Vagina (tissue), 2 donors: ENCODE data around the gene GATAD2B. TPM values are rescaled to one million over a fixed set of nuclear protein-coding genes. Genes with fewer than 3 reads are reported as not detected.

Source experiments
- DNase-seq, 2 donors: peaks; one replicate each; pipeline ENCODE4 v3.0.0-alpha.2; 2017; ENCODE audit errors: extremely low spot score in 2 of 2
- H3K27ac ChIP-seq: fragments of 200-600 bp; sonication (generic); one replicate; pipeline ENCODE4 v1.5.1; 2019
- H3K27me3 ChIP-seq: fragments of 200-600 bp; sonication (generic); one replicate; pipeline ENCODE4 v1.5.1; 2019
- H3K36me3 ChIP-seq, 2 donors: fragments of 200-600 bp; sonication (generic); one replicate each; pipeline ENCODE4 v1.5.1; 2017 to 2019
- H3K4me1 ChIP-seq: fragments of 200-600 bp; sonication (generic); one replicate; pipeline ENCODE4 v1.5.1; 2019
- H3K4me3 ChIP-seq, 2 donors: fragments of 200-600 bp; sonication (generic); 1 replicate in 1 of 2; 2 replicates in 1 of 2; pipeline ENCODE4 v1.5.1; 2016 to 2019
- H3K9me3 ChIP-seq: fragments of 200-600 bp; sonication (generic); one replicate; pipeline ENCODE4 v1.5.1; 2019
- CTCF ChIP-seq, 3 experiments: fragments of 450-650 bp in 2 of 3; fragments of 200-600 bp in 1 of 3; sonication (generic) in 1 of 3; IDR thresholded peaks; one replicate each; pipeline ENCODE4 v1.5.1; 2017 to 2019; ENCODE audit warnings: antibody characterized with exemption in 3 of 3, mild to moderate bottlenecking in 2 of 3, moderate library complexity in 2 of 3
- POLR2A ChIP-seq, 2 donors: fragments of 450-650 bp; IDR thresholded peaks; one replicate each; pipeline ENCODE4 v1.6.1; 2017; ENCODE audit warnings: antibody characterized with exemption in 2 of 2, mild to moderate bottlenecking in 2 of 2, moderate library complexity in 2 of 2
- POLR2AphosphoS5 ChIP-seq, 2 donors: sonication (generic); formaldehyde crosslinking; IDR thresholded peaks; one replicate each; pipeline ENCODE4 v1.9.0; 2017; ENCODE audit warnings: antibody characterized with exemption in 2 of 2, mild to moderate bottlenecking in 2 of 2, low read depth in 1 of 2; ENCODE audit not compliant: insufficient read depth in 1 of 2
- intact Hi-C: fragments of 100-400 bp; cut with DNase I; formaldehyde crosslinking; loops from one replicate; pipeline ENCODE4 v1.15.1; 2023
- total RNA-seq: library from RNA; depleted of rRNA; stranded (reverse); fragments of >200 nt; gene quantifications from one replicate; pipeline ENCODE4 v1.2.3, GENCODE V29; 2016

The GATAD2B gene
- total RNA-seq, 1 donor from 2014 or later, result 24.1 TPM

GRCh38 chr1:153944827-153945117, 22.0 kb upstream of the GATAD2B start:
- Histone ChIP-seq H3K4me1 (peaks cover 27% of the 10 kb centered on the region), H3K9me3 (no peaks in the 10 kb centered on the region), H3K4me3 (peak overlapping the region; percentile 73 to 89), H3K36me3 (peaks cover 0 to 51% of the 10 kb centered on the region in 2 donors), H3K27ac (peak overlapping the region; percentile 99), H3K27me3 (no peaks in the 10 kb centered on the region)
- intact Hi-C loops, result loop anchor here (5.0 to 10.0 kb wide), 2 partner anchors 43 to 150 kb away; partner anchors contain the start of gene RAB13
- no peak for DNase-seq
- no peak for TF ChIP-seq POLR2A (IDR thresholded peaks at IDR 0.05)
- no peak for TF ChIP-seq POLR2AphosphoS5 (IDR thresholded peaks at IDR 0.05; ENCODE audit: insufficient read depth in 1 of 2, low read depth in 1 of 2)
- no peak for TF ChIP-seq CTCF (IDR thresholded peaks at IDR 0.05)

- Histone ChIP-seq H3K4me3 (peak overlapping the region in 1 of 2 donors; percentile 4), H3K9me3 (no peaks in the 10 kb centered on the region), H3K27ac (peak overlapping the region; percentile 99), H3K27me3 (no peaks in the 10 kb centered on the region), H3K4me1 (peaks cover 27% of the 10 kb centered on the region), H3K36me3 (peaks cover 0 to 50% of the 10 kb centered on the region in 2 donors)
- TF ChIP-seq CTCF (IDR thresholded peaks at IDR 0.05), result no peak
- no peak for TF ChIP-seq POLR2A (IDR thresholded peaks at IDR 0.05)
- TF ChIP-seq POLR2AphosphoS5 (IDR thresholded peaks at IDR 0.05; ENCODE audit: insufficient read depth in 1 of 2, low read depth in 1 of 2), result no peak
- DNase-seq, result no peak
- intact Hi-C loops, result loop anchor here (10.0 kb wide), 1 partner anchor 149 kb away; no protein-coding TSS in a partner anchor
Observed at GRCh38 chr1:153944005-153944826, 21.4 kb upstream of the GATAD2B start.

- Histone ChIP-seq H3K4me3 (no peak overlapping the region), H3K4me1 (peaks cover 27% of the 10 kb centered on the region), H3K27ac (no peak overlapping the region), H3K36me3 (peaks cover 0 to 38% of the 10 kb centered on the region in 2 donors), H3K27me3 (no peaks in the 10 kb centered on the region), H3K9me3 (no peaks in the 10 kb centered on the region)
- intact Hi-C loops, result loop anchor here (10.0 kb wide), 1 partner anchor 148 kb away; no protein-coding TSS in a partner anchor
- no peak for DNase-seq
- TF ChIP-seq POLR2A (IDR thresholded peaks at IDR 0.05) (no peak), POLR2AphosphoS5 (IDR thresholded peaks at IDR 0.05; ENCODE audit: insufficient read depth in 1 of 2, low read depth in 1 of 2) (no peak), CTCF (IDR thresholded peaks at IDR 0.05) (no peak)
Observed at GRCh38 chr1:153942766-153943549, 20.2 kb upstream of the GATAD2B start.

GRCh38 chr1:153941826-153942725, 19.3 kb upstream of the GATAD2B start:
- intact Hi-C loops, result loop anchor here (10.0 kb wide), 1 partner anchor 147 kb away; no protein-coding TSS in a partner anchor
- Histone ChIP-seq H3K9me3 (no peaks in the 10 kb centered on the region), H3K27me3 (no peaks in the 10 kb centered on the region)

More at GRCh38 chr1:153941826-153942725, 19.3 kb upstream of the GATAD2B start:
- Histone ChIP-seq H3K27ac (no peak overlapping the region), H3K4me1 (peaks cover 25% of the 10 kb centered on the region), H3K4me3 (no peak overlapping the region), H3K36me3 (peaks cover 0 to 41% of the 10 kb centered on the region in 2 donors)
- no peak for DNase-seq
- TF ChIP-seq POLR2A (IDR thresholded peaks at IDR 0.05) (no peak), CTCF (IDR thresholded peaks at IDR 0.05) (no peak), POLR2AphosphoS5 (IDR thresholded peaks at IDR 0.05; ENCODE audit: insufficient read depth in 1 of 2, low read depth in 1 of 2) (no peak)
